HG02970 (cell line): ENCODE results near the gene OR5V1.
"Not testable (repeated sequence)": the region's sequence is repeated elsewhere in the genome, so short reads cannot be mapped to it uniquely, and the experiment has no call there.

Source experiments
- ATAC-seq: cut with Tn5 transposase; IDR thresholded peaks from one replicate; pipeline ENCODE4 v1.9.1; 2021; ENCODE audit warnings: mild to moderate bottlenecking, moderate library complexity, moderate number of reproducible peaks; ENCODE audit not compliant: unreplicated experiment, low FRiP score

OR5V1 gene

DNA sequence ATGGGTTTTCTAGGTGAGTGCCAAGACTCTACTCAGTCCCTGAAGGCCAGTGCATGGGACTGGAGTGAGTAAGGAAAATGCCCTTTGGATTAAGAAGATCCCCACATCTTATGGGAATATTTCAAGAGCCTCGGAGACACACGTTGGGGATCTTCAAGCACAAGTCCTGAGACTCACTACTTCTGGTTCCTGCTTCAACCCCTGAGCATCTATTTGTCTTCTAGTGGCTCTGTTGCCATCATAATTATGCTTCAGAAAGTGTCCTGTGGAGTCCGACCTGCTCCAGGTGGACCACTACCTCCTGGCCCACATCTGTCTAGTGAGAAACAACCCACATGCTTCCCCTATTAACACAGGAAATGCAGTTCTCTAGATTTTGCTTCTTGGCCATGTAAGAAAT lies at the start of gene OR5V1:
TSS of gene OR5V1 (minus strand) at position 101 of the 400 bp plus-strand sequence. CDS start 12,670 bp downstream, outside the sequence.
- ATAC-seq, result no peak

DNA sequence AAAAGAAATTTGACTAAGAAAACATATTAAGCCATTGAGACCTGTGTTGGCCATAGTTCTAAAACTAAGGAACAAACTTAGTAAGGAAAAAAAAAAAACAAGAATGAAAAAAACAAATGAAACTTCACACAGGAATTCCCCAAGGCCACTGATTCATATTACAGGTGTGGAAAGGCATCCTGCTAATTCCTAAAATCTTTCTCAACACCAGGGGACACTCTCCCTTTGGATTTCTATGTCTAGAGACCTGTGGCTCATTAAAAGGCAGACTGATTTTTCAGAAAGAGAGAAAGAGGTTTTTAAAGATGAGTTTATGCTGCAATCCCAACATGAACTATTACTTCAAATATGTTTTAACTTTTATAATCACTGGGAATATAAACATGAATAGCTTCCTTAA lies 45.9 kb upstream of the OR5V1 start, which contains the start of gene OR12D1:
TSS of gene OR12D1 (plus strand) at position 341 of the 400 bp plus-strand sequence.
- no peak for ATAC-seq

DNA sequence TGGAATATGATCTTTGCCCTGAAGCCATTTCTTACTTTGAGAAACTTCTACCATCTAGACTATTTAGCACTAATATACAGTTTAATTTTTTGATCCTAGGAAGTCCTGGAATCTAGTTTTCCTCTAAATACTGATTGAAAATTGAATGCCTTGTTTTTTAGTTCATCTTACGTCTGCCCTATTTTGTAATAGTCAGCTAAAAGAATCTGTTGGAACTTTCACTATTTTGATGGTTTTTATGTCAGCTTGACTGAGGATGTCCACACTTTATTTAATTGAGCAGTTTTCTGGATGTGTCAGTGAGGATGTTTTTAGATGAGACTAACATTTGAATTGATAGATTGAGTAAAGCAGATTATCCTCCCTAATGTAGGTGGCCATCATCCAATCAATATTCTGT lies 35.1 kb upstream of the OR5V1 start:
- ATAC-seq, result no peak

DNA sequence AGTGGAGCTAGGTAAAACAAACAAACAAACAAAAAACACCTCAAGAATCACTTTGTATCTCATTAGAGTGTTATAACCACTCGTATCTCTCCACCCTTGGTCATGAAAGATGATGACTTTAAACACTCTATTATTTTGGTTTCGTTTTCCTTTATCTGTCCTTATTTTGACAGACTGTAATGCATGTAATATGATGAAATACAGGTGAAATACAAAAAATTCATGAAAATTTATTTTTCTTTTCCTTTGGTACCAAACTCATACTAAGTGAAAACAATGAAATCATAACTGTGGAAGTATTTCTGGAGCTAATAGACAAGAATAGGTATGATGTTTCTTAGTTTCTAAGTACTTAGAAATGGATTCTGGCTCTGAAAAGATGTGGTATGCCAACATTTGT lies 30.9 kb upstream of the OR5V1 start:
- ATAC-seq, result no peak

DNA sequence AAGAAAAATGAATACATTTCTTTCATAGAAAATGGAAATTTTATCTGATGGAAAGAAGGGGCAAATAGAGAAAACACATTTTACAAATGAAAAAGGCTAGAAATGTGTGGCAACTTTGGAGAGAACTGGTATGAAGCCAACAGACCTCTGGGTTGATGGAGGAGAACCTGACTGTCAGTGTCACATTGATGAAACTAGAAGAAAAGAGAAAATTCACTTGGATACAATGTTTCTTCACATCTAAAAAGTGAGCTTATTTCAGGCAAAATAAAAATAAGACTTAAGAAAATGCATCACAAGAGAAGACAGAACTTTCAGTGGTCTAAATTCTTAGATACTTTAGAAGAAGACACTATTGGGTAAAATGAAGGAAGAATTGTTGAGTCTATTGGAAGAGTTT lies 26.7 kb upstream of the OR5V1 start, which contains the start of gene OR12D2:
TSS of gene OR12D2 (plus strand) at position 301 of the 400 bp plus-strand sequence. CDS start 1,069 bp downstream, outside the sequence.
- ATAC-seq, result no peak

DNA sequence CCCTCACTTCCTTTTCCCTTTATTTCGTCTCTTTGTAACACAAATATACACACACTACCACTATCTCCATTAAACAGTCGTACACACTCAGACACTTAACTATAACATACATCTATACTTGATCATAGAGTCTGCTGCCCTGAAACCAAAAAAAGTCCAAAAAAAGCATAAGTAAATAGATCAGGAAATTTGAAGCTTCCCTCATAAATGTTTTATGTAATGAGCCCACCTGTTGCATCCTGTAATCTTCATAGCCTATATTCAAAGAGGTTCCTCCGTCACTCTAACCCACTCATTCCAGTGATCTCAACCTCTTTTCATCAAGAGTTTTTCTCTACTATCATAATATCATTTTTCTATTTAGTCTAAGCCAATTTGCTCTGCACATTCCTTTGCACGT lies 19.9 kb upstream of the OR5V1 start:
- no peak for ATAC-seq

DNA sequence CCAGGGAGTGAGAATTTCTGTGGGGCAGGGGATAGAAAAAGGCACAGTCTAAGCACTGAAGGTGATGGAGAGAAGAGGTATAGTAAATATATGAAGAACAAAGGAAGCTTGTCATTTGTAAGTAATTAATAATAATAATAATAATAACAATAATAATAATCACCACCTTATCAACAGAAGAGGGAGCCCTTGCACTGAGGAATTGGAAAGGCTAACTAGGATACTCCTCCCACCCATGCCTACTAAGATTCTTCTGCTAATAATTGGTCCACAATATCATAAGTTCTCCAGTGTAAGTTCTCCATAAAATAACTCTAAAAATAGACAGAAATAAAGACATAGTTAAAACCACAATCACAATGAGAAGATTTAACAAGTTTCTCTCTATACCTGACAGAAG lies 7.3 kb upstream of the OR5V1 start:
- no peak for ATAC-seq

DNA sequence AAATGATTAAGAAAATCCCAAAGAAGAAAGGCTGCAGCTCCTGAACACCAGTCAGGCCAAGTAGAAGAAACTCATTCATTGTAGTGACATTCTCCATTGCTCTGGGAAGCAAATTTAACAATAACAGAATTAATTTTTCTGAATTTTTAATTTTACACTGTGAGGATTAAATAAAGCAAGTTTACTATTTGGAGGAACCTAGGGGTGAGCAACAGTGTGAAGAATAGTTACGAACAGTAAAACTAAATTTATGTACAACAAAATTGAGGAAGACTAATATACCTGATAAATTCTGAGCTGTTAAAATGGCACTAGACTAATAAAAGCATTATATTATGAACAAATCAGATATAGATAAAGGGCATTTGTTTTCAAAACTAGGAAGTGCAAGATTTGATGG lies 6.5 kb upstream of the OR5V1 start, which contains the start of gene OR12D3:
TSS of gene OR12D3 (minus strand) at position 101 of the 400 bp plus-strand sequence. CDS start at position 97, 4 bp downstream.
- ATAC-seq, result no peak

DNA sequence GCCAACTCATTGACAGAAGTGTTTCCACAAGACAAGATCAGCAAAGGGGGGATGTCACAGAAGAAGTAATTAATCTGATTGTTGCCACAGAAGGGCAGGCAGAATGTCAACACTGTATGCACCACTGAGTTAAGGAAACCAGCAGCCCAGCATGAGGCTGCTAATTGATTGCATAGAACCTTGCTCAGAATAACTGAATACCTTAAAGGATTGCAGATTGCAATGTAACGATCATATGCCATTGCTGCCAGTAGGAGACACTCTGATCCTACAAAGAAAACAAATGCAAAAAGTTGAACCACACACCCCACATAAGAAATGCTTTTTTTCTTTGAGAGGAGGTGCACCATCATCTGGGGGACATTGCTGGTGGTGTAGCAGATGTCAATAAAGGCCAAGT lies 13.1 kb downstream of the OR5V1 start:
- no peak for ATAC-seq

DNA sequence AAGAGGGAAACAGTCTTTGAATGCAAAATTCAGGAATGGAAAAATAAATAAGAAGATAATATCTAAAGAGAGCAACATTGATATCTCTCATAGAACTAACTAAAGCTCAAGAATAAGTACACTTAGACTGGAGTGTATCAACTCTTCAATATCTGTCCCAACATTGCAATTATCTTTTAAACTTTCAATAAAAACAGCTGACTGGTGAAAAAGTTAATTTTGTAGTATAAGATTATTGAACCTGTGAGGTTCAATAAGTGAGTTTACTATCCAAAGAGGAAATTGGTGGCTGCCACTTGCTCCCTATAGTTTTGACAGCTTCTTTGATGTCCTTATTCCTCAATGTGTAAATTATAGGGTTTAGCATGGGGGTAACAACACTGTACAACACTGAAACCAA lies 13.7 kb downstream of the OR5V1 start:
- no peak for ATAC-seq

DNA sequence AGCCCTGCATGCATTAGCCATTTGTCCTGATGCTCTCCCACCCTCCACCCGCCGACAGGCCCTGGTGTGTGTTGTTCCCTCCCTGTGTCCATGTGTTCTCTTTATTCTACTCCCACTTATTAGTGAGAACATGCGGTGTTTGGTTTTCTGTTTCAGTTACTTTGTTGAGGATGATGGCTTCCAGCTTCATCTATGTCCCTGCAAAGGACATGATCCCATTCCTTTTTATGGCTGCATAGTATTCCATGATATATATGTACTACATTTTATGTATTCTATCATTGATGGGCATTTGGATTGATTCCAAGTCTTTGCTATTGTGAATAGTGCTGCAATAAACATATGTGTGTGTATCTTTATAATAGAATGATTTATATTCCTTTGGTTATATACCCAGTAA lies 19.3 kb downstream of the OR5V1 start:
- not testable (repeated sequence) for ATAC-seq

DNA sequence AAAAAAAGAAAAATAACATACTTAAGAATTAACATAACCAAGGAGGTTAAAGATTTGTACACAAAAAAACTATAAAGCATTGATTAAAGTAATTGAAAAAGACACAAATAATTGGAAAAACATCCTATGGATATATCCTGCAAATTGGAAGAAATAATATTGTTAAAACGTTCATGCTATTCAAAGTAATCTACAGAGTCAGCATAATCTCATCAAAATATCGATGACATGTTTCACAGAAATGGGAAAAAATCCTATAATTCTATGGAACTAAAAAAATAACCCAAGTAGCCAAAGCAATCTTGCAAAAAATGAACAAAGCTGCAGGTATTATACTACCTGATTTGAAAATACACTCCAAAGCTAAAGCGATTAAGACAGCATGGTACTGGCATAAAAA lies 23.3 kb downstream of the OR5V1 start:
- no peak for ATAC-seq

DNA sequence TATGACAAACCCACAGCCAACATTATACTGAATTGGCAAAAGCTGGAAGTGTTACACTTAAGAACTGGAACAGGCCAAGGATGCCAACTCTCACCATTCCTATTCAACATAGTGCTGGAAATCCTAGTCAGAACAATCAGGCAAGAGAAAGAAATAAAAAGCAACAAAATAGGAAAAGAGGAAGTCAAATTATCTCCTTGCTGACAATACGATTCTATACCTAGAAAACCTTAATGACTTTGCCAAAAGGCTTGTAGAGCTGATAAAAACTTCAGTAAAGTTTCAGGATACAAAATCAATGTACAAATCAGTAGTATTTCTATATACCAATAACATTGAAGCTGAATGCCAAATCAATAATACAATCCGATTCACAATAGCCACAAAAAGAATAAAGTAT lies 32.4 kb downstream of the OR5V1 start:
- ATAC-seq, result no peak

DNA sequence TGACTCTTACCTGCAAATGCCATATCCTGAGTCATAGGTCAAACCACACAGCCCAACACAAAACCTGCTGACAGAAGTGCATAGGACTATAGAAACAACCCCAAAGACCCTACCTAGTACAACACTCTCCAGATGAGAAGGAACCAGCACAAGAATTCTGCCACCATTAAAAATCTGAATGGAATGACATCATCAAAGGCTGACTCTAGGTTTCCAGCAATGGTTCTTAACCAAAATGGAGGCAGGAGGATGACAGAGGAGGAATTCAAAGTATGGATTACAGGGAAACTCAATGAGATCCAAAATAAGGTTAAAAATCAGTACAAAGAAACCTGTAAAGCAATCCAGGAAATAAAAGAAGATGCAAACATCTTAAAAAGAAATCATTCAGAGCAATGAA lies 36.0 kb downstream of the OR5V1 start:
- no peak for ATAC-seq

DNA sequence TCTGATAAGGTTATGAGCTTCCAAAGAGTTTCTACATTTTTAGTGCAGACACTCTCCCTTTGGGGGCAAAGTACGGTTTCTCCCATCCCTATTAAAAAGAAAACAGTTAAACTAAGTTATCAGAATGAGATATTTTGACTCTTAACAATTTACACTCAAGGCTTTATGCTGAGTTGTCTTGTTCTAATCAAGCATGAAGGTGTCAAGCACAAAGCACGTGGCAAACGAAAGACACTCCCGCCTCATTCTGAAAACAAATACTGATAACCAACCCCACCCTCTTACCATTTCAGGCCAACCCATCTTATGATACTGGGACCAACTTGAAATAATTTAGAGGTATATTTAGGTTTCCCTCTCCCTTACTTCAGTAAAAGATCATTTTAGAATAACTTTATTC lies 42.9 kb downstream of the OR5V1 start:
- no peak for ATAC-seq

DNA sequence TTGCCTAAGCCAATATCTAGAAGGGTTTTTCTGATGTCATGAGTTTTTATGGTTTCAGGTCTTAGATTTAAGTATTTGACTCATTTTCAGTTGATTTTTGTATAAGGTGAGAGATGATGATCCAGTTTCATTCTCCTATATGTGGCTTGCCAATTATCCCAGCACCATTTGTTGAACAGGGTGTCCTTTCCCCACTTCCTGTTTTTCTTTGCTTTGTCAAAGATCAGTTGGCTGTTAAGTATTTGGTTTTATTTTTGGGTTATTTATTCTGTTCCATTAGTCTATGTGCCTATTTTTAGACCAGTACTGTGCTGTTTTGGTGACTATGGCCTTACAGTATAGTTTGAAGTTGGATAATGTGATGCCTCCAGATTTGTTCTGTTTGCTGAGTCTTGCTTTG lies 45.3 kb downstream of the OR5V1 start:
- ATAC-seq, result not testable (repeated sequence)

DNA sequence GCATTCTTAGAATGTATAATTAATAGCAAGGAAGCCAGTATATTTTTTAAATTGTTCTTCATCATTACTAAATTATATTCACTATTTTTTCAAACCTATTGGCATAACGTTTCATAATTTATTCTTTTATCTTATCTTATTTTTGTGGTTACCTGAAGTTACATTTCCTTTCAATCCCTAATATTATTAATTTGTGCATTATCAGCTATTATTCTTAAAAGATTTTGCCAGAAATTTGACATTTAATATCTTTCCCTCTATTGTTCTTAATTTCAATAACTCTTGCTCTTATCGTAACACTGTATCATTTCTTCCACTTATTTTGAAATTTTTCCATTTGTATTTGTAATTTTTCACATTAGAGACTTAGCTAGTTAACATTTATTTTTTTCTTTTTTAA lies 48.7 kb downstream of the OR5V1 start:
- no peak for ATAC-seq
